Ovary (tissue), 3 donors: ENCODE data around the gene TMEM158.

Experiments used
- CTCF ChIP-seq, 3 donors: fragments of 450-650 bp in 2 of 3; fragments of 200-600 bp in 1 of 3; IDR thresholded peaks; one replicate each; pipeline versions ENCODE4 v1.5.1 to v1.8.0; 2016 to 2022; ENCODE audit warnings: antibody characterized with exemption in 3 of 3, mild to moderate bottlenecking in 1 of 3
- EP300 ChIP-seq: sonication (generic); formaldehyde crosslinking; IDR thresholded peaks from one replicate; pipeline ENCODE4 v1.6.1; 2017; ENCODE audit warnings: antibody characterized with exemption
- POLR2A ChIP-seq: fragments of 450-650 bp; IDR thresholded peaks from one replicate; pipeline ENCODE4 v1.6.1; 2017; ENCODE audit warnings: antibody characterized with exemption, mild to moderate bottlenecking, moderate library complexity
- donor health status: DM: no; HTN: no; CAD: no.

GRCh38 chr3:45249391-45249790 is 23.3 kb upstream of the TMEM158 start:
- TF ChIP-seq CTCF (IDR thresholded peaks at IDR 0.05) = no peak
- no peak for TF ChIP-seq POLR2A
- TF ChIP-seq EP300 = no peak
